ENCODE results near the gene MYO1E. TPM values are rescaled to one million over a fixed set of nuclear protein-coding genes. Genes with fewer than 3 reads are reported as not detected.
"Not testable (repeated sequence)": the region's sequence is repeated elsewhere in the genome, so short reads cannot be mapped to it uniquely, and the experiment has no call there.

The MYO1E gene
- total and polyA plus RNA-seq, 3 experiments from 2014 or later, result 1.1 to 15.4 (median 15.3) TPM

- no peaks in the 10 kb centered on the region for H3K4me1 ChIP-seq (ENCODE audit: insufficient read depth, low read length)
- POLR2A ChIA-PET, result no interaction called here
Observed at GRCh38 chr15:59140422-59141226, 232.0 kb downstream of the MYO1E start.

GRCh38 chr15:59138243-59138642 lies 234.4 kb downstream of the MYO1E start:
- H3K36me3 Mint-ChIP-seq, result no peaks in the 10 kb centered on the region
- H3K27ac Mint-ChIP-seq, result no peak overlapping the region
- POLR2A ChIA-PET, result no interaction called here

More at GRCh38 chr15:59140422-59141226, 232.0 kb downstream of the MYO1E start:
- Mint-ChIP-seq H3K36me3 (no peaks in the 10 kb centered on the region), H3K4me3 (no peak overlapping the region), H3K27me3 (no peaks in the 10 kb centered on the region), H3K4me1 (peaks cover 5 to 13% (median 6%) of the 10 kb centered on the region in 3 donors), H3K9me3 (no peaks in the 10 kb centered on the region), H3K27ac (peak overlapping the region in 2 of 8 donors; percentile 38 to 57)
- H3K4me3 ChIP-seq (ENCODE audit: low read length), result no peak overlapping the region
- no peaks in the 10 kb centered on the region for H3K36me3 ChIP-seq (ENCODE audit: insufficient read depth, low read length)
- no peaks in the 10 kb centered on the region for H3K27me3 ChIP-seq (ENCODE audit: insufficient read depth, low read length, poor library complexity, severe bottlenecking)
- no peaks in the 10 kb centered on the region for H3K9me3 ChIP-seq (ENCODE audit: low read length)
- CTCF ChIA-PET, result no interaction called here
- DNase-seq, result no peak
- H3K27ac ChIP-seq (ENCODE audit: low read depth, low read length), result no peak overlapping the region

DNA sequence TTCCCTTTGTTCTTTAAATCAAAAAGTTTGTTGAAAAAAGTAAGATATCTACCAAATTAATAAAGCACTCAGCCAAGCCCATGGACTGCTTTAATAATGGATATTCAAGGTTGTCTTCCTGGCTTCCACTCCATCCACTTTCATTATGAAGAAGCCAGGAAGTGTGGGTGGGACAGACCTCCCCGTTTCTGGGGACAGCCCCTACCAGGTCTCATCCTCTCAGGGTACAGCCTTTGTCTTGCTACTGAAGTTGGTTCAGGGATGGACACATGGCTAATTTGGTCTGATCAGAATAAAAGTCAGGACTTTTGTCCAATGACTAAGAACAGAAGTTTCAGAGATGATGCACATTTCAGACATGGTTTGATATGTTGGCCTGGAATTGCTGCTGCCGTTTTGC lies 235.1 kb downstream of the MYO1E start:
- Mint-ChIP-seq H3K36me3 (no peaks in the 10 kb centered on the region), H3K4me3 (no peak overlapping the region), H3K27me3 (no peaks in the 10 kb centered on the region), H3K9me3 (no peaks in the 10 kb centered on the region), H3K27ac (peak overlapping the region in 3 of 8 donors; percentile 3 to 25 (median 17)), H3K4me1 (peaks cover 5 to 13% (median 6%) of the 10 kb centered on the region in 3 donors)
- no peaks in the 10 kb centered on the region for H3K9me3 ChIP-seq (ENCODE audit: low read length)
- no peaks in the 10 kb centered on the region for H3K4me1 ChIP-seq (ENCODE audit: insufficient read depth, low read length)
- H3K36me3 ChIP-seq (ENCODE audit: insufficient read depth, low read length), result no peaks in the 10 kb centered on the region
- H3K27me3 ChIP-seq (ENCODE audit: insufficient read depth, low read length, poor library complexity, severe bottlenecking), result no peaks in the 10 kb centered on the region
- ChIA-PET POLR2A (no interaction called here), CTCF (interaction anchor here (1.5 kb wide), 1 partner anchor 157 kb away, joined by 4 read pairs; no protein-coding TSS in a partner anchor)
- H3K27ac ChIP-seq (ENCODE audit: low read depth, low read length), result no peak overlapping the region
- DNase-seq, result no peak
- no peak overlapping the region for H3K4me3 ChIP-seq (ENCODE audit: low read length)

More at GRCh38 chr15:59138243-59138642, 234.4 kb downstream of the MYO1E start:
- Histone ChIP-seq H3K36me3 (ENCODE audit: insufficient read depth, low read length) (no peaks in the 10 kb centered on the region), H3K27me3 (ENCODE audit: insufficient read depth, low read length, poor library complexity, severe bottlenecking) (no peaks in the 10 kb centered on the region), H3K4me1 (ENCODE audit: insufficient read depth, low read length) (no peaks in the 10 kb centered on the region), H3K27ac (ENCODE audit: low read depth, low read length) (no peak overlapping the region), H3K9me3 (ENCODE audit: low read length) (no peaks in the 10 kb centered on the region), H3K4me3 (ENCODE audit: low read length) (no peak overlapping the region)
- Mint-ChIP-seq H3K4me1 (peaks cover 5 to 13% (median 6%) of the 10 kb centered on the region in 3 donors), H3K9me3 (no peaks in the 10 kb centered on the region), H3K27me3 (no peaks in the 10 kb centered on the region), H3K4me3 (no peak overlapping the region)
- peak; percentile 15 to 71 (median 30) for DNase-seq
- CTCF ChIA-PET, result interaction anchor here (0.7 to 1.5 kb wide), 3 partner anchors 158 to 217 kb away, joined by 3 to 4 read pairs (median 3); no protein-coding TSS in a partner anchor

- H3K36me3 Mint-ChIP-seq, result peaks cover 0 to 7% (median under 1%) of the 10 kb centered on the region in 3 donors
- DNase-seq, result no peak
- H3K9me3 ChIP-seq (ENCODE audit: low read length), result no peaks in the 10 kb centered on the region
- no peaks in the 10 kb centered on the region for H3K36me3 ChIP-seq (ENCODE audit: insufficient read depth, low read length)
- no peak overlapping the region for H3K4me3 Mint-ChIP-seq
- no peak overlapping the region for H3K27ac Mint-ChIP-seq
- no peaks in the 10 kb centered on the region for H3K27me3 Mint-ChIP-seq
- no peak overlapping the region for H3K4me3 ChIP-seq (ENCODE audit: low read length)
- ChIA-PET POLR2A (no interaction called here), CTCF (no interaction called here)
- H3K4me1 Mint-ChIP-seq, result peaks cover 5 to 7% (median 6%) of the 10 kb centered on the region in 3 donors
- peaks cover 0 to 4% (median 0%) of the 10 kb centered on the region in 5 donors for H3K9me3 Mint-ChIP-seq
- no peaks in the 10 kb centered on the region for H3K27me3 ChIP-seq (ENCODE audit: insufficient read depth, low read length, poor library complexity, severe bottlenecking)
- no peak overlapping the region for H3K27ac ChIP-seq (ENCODE audit: low read depth, low read length)
- H3K4me1 ChIP-seq (ENCODE audit: insufficient read depth, low read length), result no peaks in the 10 kb centered on the region
Observed at GRCh38 chr15:59133929-59134427, 238.7 kb downstream of the MYO1E start.

DNA sequence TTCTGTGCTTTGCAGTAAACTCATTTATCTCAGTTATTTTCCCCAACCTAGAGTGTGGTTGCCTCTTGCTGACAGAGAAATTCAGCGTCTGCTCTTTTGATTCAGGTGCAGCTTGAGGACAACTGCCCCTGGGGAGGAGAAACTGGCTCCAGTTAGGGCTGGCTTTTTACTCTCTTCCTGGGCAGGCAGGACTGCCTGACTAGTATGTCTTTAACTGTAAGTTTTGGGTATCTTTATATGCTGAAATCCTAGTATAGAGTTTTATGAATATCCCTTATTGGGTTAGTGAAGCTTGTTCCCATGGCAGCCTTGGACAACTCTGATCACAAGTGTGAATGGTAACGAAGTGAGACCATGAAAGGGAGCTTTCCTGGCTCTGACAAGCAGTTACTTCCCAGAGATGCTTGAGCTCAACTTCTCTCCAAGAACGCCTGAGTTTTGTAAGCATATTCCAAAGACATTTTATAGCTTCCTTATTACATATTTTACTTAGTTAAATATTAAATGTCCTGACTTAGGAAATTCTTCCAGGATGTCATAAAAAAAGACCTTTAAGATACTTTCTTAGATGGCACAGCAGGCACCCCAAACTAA lies 240.6 kb downstream of the MYO1E start:
- ChIA-PET CTCF (interaction anchor here (0.6 to 0.9 kb wide), 2 partner anchors 24 to 26 kb away, joined by 3 read pairs; no protein-coding TSS in a partner anchor), POLR2A (no interaction called here)
- H3K27me3 Mint-ChIP-seq, result no peaks in the 10 kb centered on the region
- no peaks in the 10 kb centered on the region for H3K9me3 ChIP-seq (ENCODE audit: low read length)
- H3K4me1 ChIP-seq (ENCODE audit: insufficient read depth, low read length), result no peaks in the 10 kb centered on the region
- no peaks in the 10 kb centered on the region for H3K4me1 Mint-ChIP-seq
- H3K27me3 ChIP-seq (ENCODE audit: insufficient read depth, low read length, poor library complexity, severe bottlenecking), result no peaks in the 10 kb centered on the region
- peaks cover 0 to 7% (median 5%) of the 10 kb centered on the region in 3 donors for H3K36me3 Mint-ChIP-seq
- H3K4me3 ChIP-seq (ENCODE audit: low read length), result no peak overlapping the region
- H3K4me3 Mint-ChIP-seq, result no peak overlapping the region
- DNase-seq, result no peak
- no peaks in the 10 kb centered on the region for H3K36me3 ChIP-seq (ENCODE audit: insufficient read depth, low read length)
- no peak overlapping the region for H3K27ac Mint-ChIP-seq
- no peak overlapping the region for H3K27ac ChIP-seq (ENCODE audit: low read depth, low read length)
- H3K9me3 Mint-ChIP-seq, result peaks cover 0 to 4% (median 0%) of the 10 kb centered on the region in 5 donors

DNA sequence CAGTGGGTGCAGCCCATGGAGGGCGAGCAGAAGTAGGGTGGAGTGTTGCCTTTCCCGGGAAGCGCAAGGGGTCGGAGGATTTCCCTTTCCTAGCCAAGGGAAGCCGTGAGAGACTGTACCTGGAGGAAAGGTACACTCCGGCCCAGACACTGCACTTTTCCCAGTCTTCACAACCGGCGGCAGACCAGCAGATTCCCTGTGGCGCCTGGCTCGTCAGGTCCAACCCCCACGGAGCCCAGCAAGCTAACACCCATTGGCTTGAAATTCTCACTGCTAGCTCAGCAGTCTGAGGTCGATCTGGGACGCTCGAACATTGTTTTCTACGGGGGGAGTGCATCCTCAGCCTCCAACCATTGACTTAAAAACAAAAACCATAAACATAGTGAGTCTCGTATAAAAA lies 241.2 kb downstream of the MYO1E start:
- Mint-ChIP-seq H3K27ac (no peak overlapping the region), H3K27me3 (no peaks in the 10 kb centered on the region), H3K4me3 (no peak overlapping the region), H3K4me1 (no peaks in the 10 kb centered on the region), H3K36me3 (peaks cover 0 to 7% (median 5%) of the 10 kb centered on the region in 3 donors), H3K9me3 (peaks cover 0 to 4% (median 0%) of the 10 kb centered on the region in 5 donors)
- Histone ChIP-seq H3K9me3 (ENCODE audit: low read length) (no peaks in the 10 kb centered on the region), H3K4me1 (ENCODE audit: insufficient read depth, low read length) (no peaks in the 10 kb centered on the region), H3K4me3 (ENCODE audit: low read length) (no peak overlapping the region), H3K36me3 (ENCODE audit: insufficient read depth, low read length) (no peaks in the 10 kb centered on the region), H3K27ac (ENCODE audit: low read depth, low read length) (no peak overlapping the region), H3K27me3 (ENCODE audit: insufficient read depth, low read length, poor library complexity, severe bottlenecking) (no peaks in the 10 kb centered on the region)
- no peak for DNase-seq
- ChIA-PET POLR2A (no interaction called here), CTCF (no interaction called here)

DNA sequence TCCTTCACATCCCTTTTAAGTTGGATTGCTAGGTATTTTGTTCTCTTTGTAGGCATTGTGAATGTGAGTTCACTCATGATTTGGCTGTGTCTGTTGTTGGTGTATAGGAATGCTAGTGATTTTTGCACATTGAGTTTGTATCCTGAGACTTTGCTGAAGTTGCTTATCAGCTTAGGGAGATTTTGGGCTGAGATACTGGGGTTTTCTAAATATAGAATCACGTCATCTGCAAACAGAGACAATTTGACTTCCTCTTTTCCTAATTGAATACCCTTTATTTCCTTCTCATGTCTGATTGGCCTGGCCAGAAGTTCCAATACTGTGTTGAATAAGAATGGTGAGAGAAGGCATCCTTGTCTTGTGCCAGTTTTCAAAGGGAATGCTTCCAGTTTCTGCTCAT lies 245.4 kb downstream of the MYO1E start:
- CTCF ChIA-PET, H3K4me3 Mint-ChIP-seq, POLR2A ChIA-PET: not testable (repeated sequence)

GRCh38 chr15:59125683-59126082 lies 247.0 kb downstream of the MYO1E start:
- H3K27me3 Mint-ChIP-seq; POLR2A ChIA-PET; H3K27me3 ChIP-seq (ENCODE audit: insufficient read depth, low read length, poor library complexity, severe bottlenecking); H3K36me3 Mint-ChIP-seq; H3K9me3 Mint-ChIP-seq; H3K27ac Mint-ChIP-seq; H3K4me1 Mint-ChIP-seq; H3K36me3 ChIP-seq (ENCODE audit: insufficient read depth, low read length); CTCF ChIA-PET; H3K27ac ChIP-seq (ENCODE audit: low read depth, low read length); H3K4me3 Mint-ChIP-seq; H3K4me1 ChIP-seq (ENCODE audit: insufficient read depth, low read length); H3K9me3 ChIP-seq (ENCODE audit: low read length); H3K4me3 ChIP-seq (ENCODE audit: low read length); DNase-seq: not testable (repeated sequence)

More for the DNA sequence above, 245.4 kb downstream of the MYO1E start:
- not testable (repeated sequence) for H3K9me3 Mint-ChIP-seq; H3K27ac ChIP-seq (ENCODE audit: low read depth, low read length); H3K36me3 ChIP-seq (ENCODE audit: insufficient read depth, low read length); H3K9me3 ChIP-seq (ENCODE audit: low read length); H3K27ac Mint-ChIP-seq; H3K27me3 Mint-ChIP-seq; H3K4me1 Mint-ChIP-seq; H3K4me1 ChIP-seq (ENCODE audit: insufficient read depth, low read length); H3K4me3 ChIP-seq (ENCODE audit: low read length); H3K36me3 Mint-ChIP-seq; H3K27me3 ChIP-seq (ENCODE audit: insufficient read depth, low read length, poor library complexity, severe bottlenecking); DNase-seq

Measured in CD8-positive, alpha-beta memory T cell (primary cell).